Mesodermal cell (in vitro differentiated cells): ENCODE results near the gene SLC8A3.
A peak's percentile ranks its signal among the peaks of the same experiment; 100 is the strongest.

Experiments
- H3K27ac ChIP-seq: 2 replicates; pipeline ENCODE4 v1.7.0; 2013; ENCODE audit warnings: mild to moderate bottlenecking, low read depth, low read length, moderate library complexity; ENCODE audit not compliant: severe bottlenecking
- H3K36me3 ChIP-seq: 2 replicates; pipeline ENCODE4 v1.7.1; 2013; ENCODE audit warnings: mild to moderate bottlenecking, low read length, moderate library complexity; ENCODE audit not compliant: control insufficient read depth, insufficient read depth
- H3K4me1 ChIP-seq: one replicate; pipeline ENCODE4 v1.7.1; 2013; ENCODE audit warnings: mild to moderate bottlenecking, low read length; ENCODE audit not compliant: insufficient read depth, control insufficient read depth, poor library complexity, severe bottlenecking
- H3K4me3 ChIP-seq: 2 replicates; pipeline ENCODE4 v1.7.0; 2013; ENCODE audit warnings: low read length, control low read depth, mild to moderate bottlenecking; ENCODE audit not compliant: insufficient read depth, poor library complexity, severe bottlenecking; ENCODE audit errors: extremely low read depth
- H3K9me3 ChIP-seq: 2 replicates; pipeline ENCODE4 v1.7.1; 2013; ENCODE audit warnings: mild to moderate bottlenecking, low read length, moderate library complexity; ENCODE audit not compliant: control insufficient read depth
- WGBS, 2 experiments: methylation state at CpG; one replicate each; pipeline ENCODE4 v1.1.5; 2013; ENCODE audit warnings: missing lambda C conversion rate in 2 of 2; ENCODE audit not compliant: insufficient coverage in 2 of 2; 5-methylcytosine and 5-hydroxymethylcytosine counted together

SLC8A3 gene

GRCh38 chr14:70014406-70015095 is 174.2 kb downstream of the SLC8A3 start:
- Histone ChIP-seq H3K36me3 (no peaks in the 10 kb centered on the region), H3K4me1 (no peaks in the 10 kb centered on the region), H3K9me3 (no peaks in the 10 kb centered on the region), H3K4me3 (no peak overlapping the region), H3K27ac (no peak overlapping the region)
- WGBS, 2 experiments = 92 to 95% methylated on average over 5 of the region's 7 CpGs

GRCh38 chr14:70013271-70013873 is 175.4 kb downstream of the SLC8A3 start:
- no peak overlapping the region for H3K4me3 ChIP-seq
- no peaks in the 10 kb centered on the region for H3K4me1 ChIP-seq
- H3K36me3 ChIP-seq = no peaks in the 10 kb centered on the region
- H3K9me3 ChIP-seq = no peaks in the 10 kb centered on the region
- H3K27ac ChIP-seq = no peak overlapping the region
- 13 to 14% methylated on average over 1 of the region's 2 CpGs for WGBS, 2 experiments

GRCh38 chr14:70011708-70012107 is 177.0 kb downstream of the SLC8A3 start:
- Histone ChIP-seq H3K4me1 (no peaks in the 10 kb centered on the region), H3K36me3 (no peaks in the 10 kb centered on the region), H3K9me3 (no peaks in the 10 kb centered on the region), H3K27ac (no peak overlapping the region), H3K4me3 (no peak overlapping the region)
- 87 to 93% methylated on average over 4 to 6 of the region's 7 CpGs for WGBS, 2 experiments

DNA sequence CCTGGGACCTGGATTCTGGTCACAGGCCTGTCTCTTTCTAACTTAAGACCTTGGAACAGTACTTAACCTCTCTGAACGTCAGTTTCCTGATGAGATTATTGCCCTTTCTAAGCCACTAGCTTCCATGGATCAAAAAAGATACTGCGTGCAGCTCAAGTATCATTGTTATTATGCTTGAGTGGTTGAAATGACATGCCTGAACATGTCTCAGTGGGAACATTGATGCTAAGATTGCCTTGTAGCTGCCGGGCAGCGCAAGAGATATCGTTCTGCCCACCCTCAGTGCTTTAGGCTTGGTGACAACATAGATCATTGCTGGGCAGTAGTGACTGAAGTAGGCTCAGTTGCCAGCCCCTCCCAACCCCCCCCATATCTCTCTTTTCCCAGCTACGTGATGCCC is 177.7 kb downstream of the SLC8A3 start:
- Histone ChIP-seq H3K36me3 (no peaks in the 10 kb centered on the region), H3K9me3 (no peaks in the 10 kb centered on the region)
- WGBS, 2 experiments = 88 to 100% methylated on average over 4 to 6 of the region's 6 CpGs

DNA sequence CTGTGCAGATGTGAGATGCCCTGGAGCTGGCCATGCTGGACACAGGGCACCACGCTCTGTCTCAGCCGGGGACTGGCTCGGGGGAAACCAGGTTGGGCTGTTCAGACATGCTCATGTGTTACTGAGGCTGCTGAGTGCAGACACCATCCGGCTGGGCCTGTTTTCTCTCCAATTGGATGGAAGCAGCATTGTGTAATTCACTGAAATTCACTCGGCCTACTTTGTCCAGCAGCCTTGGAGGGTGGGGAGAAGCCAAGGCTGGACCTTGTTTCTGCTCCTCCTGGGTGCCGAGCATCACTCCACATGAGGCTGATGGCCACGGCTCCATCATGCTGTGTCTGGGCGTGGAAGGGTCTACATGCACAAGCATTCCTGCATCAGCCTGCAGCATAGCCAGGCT is 178.8 kb downstream of the SLC8A3 start:
- H3K4me1 ChIP-seq = no peaks in the 10 kb centered on the region
- H3K4me3 ChIP-seq = no peak overlapping the region
- H3K9me3 ChIP-seq = no peaks in the 10 kb centered on the region
- WGBS, 2 experiments = 89 to 91% methylated on average over 7 of the region's 8 CpGs
- H3K36me3 ChIP-seq = no peaks in the 10 kb centered on the region
- H3K27ac ChIP-seq = no peak overlapping the region

More for the DNA sequence above, 177.7 kb downstream of the SLC8A3 start:
- H3K4me3 ChIP-seq = no peak overlapping the region
- H3K27ac ChIP-seq = no peak overlapping the region
- H3K4me1 ChIP-seq = no peaks in the 10 kb centered on the region

DNA sequence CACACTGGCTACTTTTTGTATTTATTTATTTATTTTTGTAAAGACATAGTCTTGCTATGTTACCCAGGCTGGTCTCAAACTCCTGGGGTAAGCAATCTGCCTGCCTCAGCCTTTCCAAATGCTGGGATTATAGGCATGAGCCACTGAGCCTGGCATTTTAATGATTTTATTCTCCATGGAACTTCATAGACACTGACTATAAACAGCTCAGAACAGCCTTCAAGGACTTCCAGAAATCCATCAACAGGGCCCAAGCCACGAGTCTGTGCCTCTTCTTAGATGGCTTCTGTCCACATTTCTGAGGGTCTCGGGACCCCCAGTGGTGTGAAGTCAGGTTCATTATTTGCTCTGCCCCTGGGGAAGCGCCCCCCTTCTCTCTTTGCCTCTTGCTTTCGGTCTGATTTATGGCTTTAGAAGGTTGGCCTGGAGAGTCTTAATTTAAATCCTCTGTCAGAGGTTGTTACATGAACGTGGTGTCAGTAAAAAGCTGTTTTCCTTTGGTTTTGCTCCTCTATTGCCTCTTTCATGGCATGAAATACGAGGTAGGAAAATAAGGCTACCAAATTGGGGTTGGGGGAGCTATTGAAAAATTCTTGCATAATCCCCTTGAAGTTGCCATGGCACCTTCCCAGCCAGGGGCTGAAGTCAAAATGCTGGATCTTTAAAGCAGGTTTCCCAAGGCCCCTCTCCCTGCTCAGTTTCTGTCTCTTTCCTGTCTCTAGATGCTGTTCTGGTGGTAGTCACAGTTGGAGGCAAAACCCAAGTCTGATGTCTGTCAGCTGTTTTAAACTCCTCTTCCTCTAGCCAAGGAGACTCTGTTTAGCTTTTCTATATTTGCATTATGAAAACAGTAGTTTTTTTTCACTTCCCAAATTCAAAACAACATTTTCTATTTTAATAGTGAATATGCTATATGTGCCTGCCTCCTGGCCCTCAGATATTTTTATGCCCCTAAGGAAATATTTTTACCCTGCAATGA is 180.2 kb downstream of the SLC8A3 start:
- H3K27ac ChIP-seq = peak overlapping the region; percentile 30
- H3K4me3 ChIP-seq = no peak overlapping the region
- no peaks in the 10 kb centered on the region for H3K9me3 ChIP-seq
- no peaks in the 10 kb centered on the region for H3K4me1 ChIP-seq
- WGBS, 2 experiments = 60% methylated on average over 4 to 5 of the region's 6 CpGs
- H3K36me3 ChIP-seq = no peaks in the 10 kb centered on the region

DNA sequence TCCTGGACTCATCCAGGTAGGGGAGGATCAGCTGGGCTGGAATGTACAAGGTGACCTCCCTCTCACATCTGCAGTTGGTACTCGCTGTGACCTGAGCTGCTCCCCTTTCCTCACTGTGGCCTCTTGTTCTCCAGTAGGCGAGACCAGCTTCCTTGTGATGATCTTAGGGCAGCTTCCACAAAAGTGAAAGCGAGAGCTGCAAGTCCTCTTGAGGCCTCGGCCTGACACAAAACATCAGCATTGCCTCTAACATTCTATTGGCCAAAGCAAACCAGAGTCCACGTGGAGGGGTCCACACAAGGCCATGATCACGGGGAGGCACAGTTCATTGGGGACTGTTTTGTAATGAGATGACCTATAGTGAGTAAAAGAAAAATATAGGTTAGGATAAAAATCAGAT is 182.1 kb downstream of the SLC8A3 start:
- WGBS, 2 experiments = 84% methylated on average over 4 of the region's 6 CpGs
- H3K4me3 ChIP-seq = no peak overlapping the region
- H3K36me3 ChIP-seq = no peaks in the 10 kb centered on the region
- no peaks in the 10 kb centered on the region for H3K4me1 ChIP-seq
- no peak overlapping the region for H3K27ac ChIP-seq
- H3K9me3 ChIP-seq = no peaks in the 10 kb centered on the region

- no peak overlapping the region for H3K27ac ChIP-seq
- H3K4me3 ChIP-seq = no peak overlapping the region
- WGBS, 2 experiments = 60 to 100% methylated on average over 1 of the region's 5 CpGs
- no peaks in the 10 kb centered on the region for H3K4me1 ChIP-seq
- no peaks in the 10 kb centered on the region for H3K9me3 ChIP-seq
- H3K36me3 ChIP-seq = no peaks in the 10 kb centered on the region
Observed at GRCh38 chr14:70005281-70005805, 183.4 kb downstream of the SLC8A3 start.

GRCh38 chr14:70004791-70005190 is 184.0 kb downstream of the SLC8A3 start:
- Histone ChIP-seq H3K4me1 (peaks cover 3% of the 10 kb centered on the region), H3K27ac (no peak overlapping the region), H3K36me3 (no peaks in the 10 kb centered on the region), H3K4me3 (no peak overlapping the region), H3K9me3 (no peaks in the 10 kb centered on the region)
- 86 to 92% methylated on average over 2 of the region's 2 CpGs for WGBS, 2 experiments

GRCh38 chr14:70002589-70003346 is 186.0 kb downstream of the SLC8A3 start:
- Histone ChIP-seq H3K4me1 (peaks cover 12% of the 10 kb centered on the region), H3K27ac (no peak overlapping the region), H3K36me3 (no peaks in the 10 kb centered on the region), H3K4me3 (no peak overlapping the region), H3K9me3 (no peaks in the 10 kb centered on the region)
- WGBS, 2 experiments = 89 to 97% methylated on average over 3 to 4 of the region's 6 CpGs
